GM18858 (cell line): ENCODE data around the gene DLG2.
A peak's percentile ranks its signal among the peaks of the same experiment; 100 is the strongest.
"Not testable (repeated sequence)": the region's sequence is repeated elsewhere in the genome, so short reads cannot be mapped to it uniquely, and the experiment has no call there.

Experiments
- ATAC-seq: cut with Tn5 transposase; IDR thresholded peaks from one replicate; pipeline ENCODE4 v1.9.1; 2021; ENCODE audit not compliant: unreplicated experiment

The DLG2 gene

GRCh38 chr11:84316866-84317555 is 1310.1 kb downstream of the DLG2 start:
- no peak for ATAC-seq

- no peak for ATAC-seq
Measured at GRCh38 chr11:84313830-84314359, 1313.2 kb downstream of the DLG2 start.

- ATAC-seq = no peak
Measured at GRCh38 chr11:84310268-84310667, 1316.9 kb downstream of the DLG2 start.

- not testable (repeated sequence) for ATAC-seq
Measured at GRCh38 chr11:84308491-84308890, 1318.7 kb downstream of the DLG2 start.

- ATAC-seq = no peak
Measured at GRCh38 chr11:84300092-84300491, 1327.1 kb downstream of the DLG2 start.

- ATAC-seq = no peak
Measured at GRCh38 chr11:84297570-84297969, 1329.6 kb downstream of the DLG2 start.

GRCh38 chr11:84295815-84296214 is 1331.3 kb downstream of the DLG2 start:
- ATAC-seq = no peak

GRCh38 chr11:84292955-84293354 is 1334.2 kb downstream of the DLG2 start:
- no peak for ATAC-seq

GRCh38 chr11:84292006-84292405 is 1335.1 kb downstream of the DLG2 start:
- no peak for ATAC-seq

- no peak for ATAC-seq
Measured at GRCh38 chr11:84290647-84291046, 1336.5 kb downstream of the DLG2 start.

- peak; percentile 99 for ATAC-seq
Measured at GRCh38 chr11:84289381-84289906, 1337.7 kb downstream of the DLG2 start.

GRCh38 chr11:84273541-84273940 is 1353.6 kb downstream of the DLG2 start:
- ATAC-seq = no peak

- ATAC-seq = no peak
Measured at GRCh38 chr11:84270466-84270865, 1356.7 kb downstream of the DLG2 start.

GRCh38 chr11:84264066-84264465 is 1363.1 kb downstream of the DLG2 start:
- ATAC-seq = no peak

- ATAC-seq = no peak
Measured at GRCh38 chr11:84261707-84262106, 1365.4 kb downstream of the DLG2 start.

GRCh38 chr11:84260862-84261261 is 1366.3 kb downstream of the DLG2 start:
- no peak for ATAC-seq

GRCh38 chr11:84256618-84257017 is 1370.5 kb downstream of the DLG2 start:
- no peak for ATAC-seq

GRCh38 chr11:84255483-84255882 is 1371.7 kb downstream of the DLG2 start:
- no peak for ATAC-seq

GRCh38 chr11:84250834-84251613 is 1376.1 kb downstream of the DLG2 start:
- no peak for ATAC-seq

GRCh38 chr11:84249344-84250135 is 1377.6 kb downstream of the DLG2 start:
- peak; percentile 43 for ATAC-seq

GRCh38 chr11:84247926-84248325 is 1379.2 kb downstream of the DLG2 start:
- no peak for ATAC-seq
